WTC11 (cell line): Measurements from ENCODE around the gene MACROD2.

ENCODE experiments used
- CBFB ChIP-seq: sonication (generic); formaldehyde crosslinking; IDR thresholded peaks from 2 replicates; pipeline ENCODE4 v1.8.1; 2022; ENCODE audit warnings: mild to moderate bottlenecking, low read depth, missing genetic modification reagents
- ESRRA ChIP-seq: sonication (generic); formaldehyde crosslinking; IDR thresholded peaks from 2 replicates; pipeline ENCODE4 v1.8.1; 2022; ENCODE audit warnings: mild to moderate bottlenecking, missing genetic modification reagents, borderline replicate concordance
- IRF2 ChIP-seq: sonication (generic); formaldehyde crosslinking; IDR thresholded peaks from 2 replicates; pipeline ENCODE4 v1.8.0; 2022; ENCODE audit warnings: low read depth, missing genetic modification reagents, borderline replicate concordance
- NFYB ChIP-seq: sonication (generic); formaldehyde crosslinking; conservative IDR thresholded peaks from 2 replicates; pipeline ENCODE4 v1.8.0; 2022; ENCODE audit warnings: low read depth, missing genetic modification reagents
- SP1 ChIP-seq: sonication (generic); formaldehyde crosslinking; conservative IDR thresholded peaks from 2 replicates; pipeline ENCODE4 v1.8.1; 2022; ENCODE audit warnings: missing genetic modification reagents
- TF ChIP-seq, protein P1 (sequence below): sonication (generic); formaldehyde crosslinking; IDR thresholded peaks from 2 replicates; pipeline ENCODE4 v1.8.1; 2022; ENCODE audit warnings: mild to moderate bottlenecking, missing genetic modification reagents, moderate library complexity, borderline replicate concordance
- TF ChIP-seq, protein P2 (sequence below): sonication (generic); formaldehyde crosslinking; IDR thresholded peaks from 2 replicates; pipeline ENCODE4 v1.8.0; 2022; ENCODE audit warnings: mild to moderate bottlenecking, missing genetic modification reagents
- TF ChIP-seq, protein P3 (sequence below): fragments of 200-600 bp; IDR thresholded peaks from 2 replicates; pipeline ENCODE4 v1.8.0; 2022; ENCODE audit warnings: antibody characterized with exemption

DNA sequence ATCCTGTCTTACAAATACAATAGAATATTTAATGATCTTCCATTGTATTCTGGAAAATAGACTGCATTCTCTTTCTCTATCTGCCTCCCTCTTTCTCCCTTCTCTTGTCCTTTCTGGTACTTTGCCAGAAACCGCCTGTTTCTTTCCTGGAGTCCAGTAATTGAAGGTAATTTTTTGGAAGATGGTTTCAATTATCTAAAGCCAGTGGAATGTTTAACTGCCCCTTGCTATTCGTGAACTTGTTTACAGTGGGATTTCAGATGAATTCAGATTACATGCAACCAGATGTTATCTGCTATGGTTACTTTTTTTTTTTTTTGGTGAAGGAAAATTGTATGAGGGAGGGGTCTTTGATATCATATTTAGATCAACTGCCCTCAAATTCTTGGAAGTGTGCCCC lies 997.6 kb downstream of the MACROD2 start:
- TF ChIP-seq NFYB: no peak
- TF ChIP-seq, protein P1, sequence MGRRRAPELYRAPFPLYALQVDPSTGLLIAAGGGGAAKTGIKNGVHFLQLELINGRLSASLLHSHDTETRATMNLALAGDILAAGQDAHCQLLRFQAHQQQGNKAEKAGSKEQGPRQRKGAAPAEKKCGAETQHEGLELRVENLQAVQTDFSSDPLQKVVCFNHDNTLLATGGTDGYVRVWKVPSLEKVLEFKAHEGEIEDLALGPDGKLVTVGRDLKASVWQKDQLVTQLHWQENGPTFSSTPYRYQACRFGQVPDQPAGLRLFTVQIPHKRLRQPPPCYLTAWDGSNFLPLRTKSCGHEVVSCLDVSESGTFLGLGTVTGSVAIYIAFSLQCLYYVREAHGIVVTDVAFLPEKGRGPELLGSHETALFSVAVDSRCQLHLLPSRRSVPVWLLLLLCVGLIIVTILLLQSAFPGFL: no peak
- TF ChIP-seq CBFB: no peak
- TF ChIP-seq, protein P2, sequence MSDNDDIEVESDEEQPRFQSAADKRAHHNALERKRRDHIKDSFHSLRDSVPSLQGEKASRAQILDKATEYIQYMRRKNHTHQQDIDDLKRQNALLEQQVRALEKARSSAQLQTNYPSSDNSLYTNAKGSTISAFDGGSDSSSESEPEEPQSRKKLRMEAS (CRISPR knock-in tag): no peak
- no peak for TF ChIP-seq ESRRA (CRISPR knock-in tag)
- TF ChIP-seq IRF2 (CRISPR knock-in tag): no peak
- TF ChIP-seq SP1 (CRISPR knock-in tag): no peak
- TF ChIP-seq, protein P3, sequence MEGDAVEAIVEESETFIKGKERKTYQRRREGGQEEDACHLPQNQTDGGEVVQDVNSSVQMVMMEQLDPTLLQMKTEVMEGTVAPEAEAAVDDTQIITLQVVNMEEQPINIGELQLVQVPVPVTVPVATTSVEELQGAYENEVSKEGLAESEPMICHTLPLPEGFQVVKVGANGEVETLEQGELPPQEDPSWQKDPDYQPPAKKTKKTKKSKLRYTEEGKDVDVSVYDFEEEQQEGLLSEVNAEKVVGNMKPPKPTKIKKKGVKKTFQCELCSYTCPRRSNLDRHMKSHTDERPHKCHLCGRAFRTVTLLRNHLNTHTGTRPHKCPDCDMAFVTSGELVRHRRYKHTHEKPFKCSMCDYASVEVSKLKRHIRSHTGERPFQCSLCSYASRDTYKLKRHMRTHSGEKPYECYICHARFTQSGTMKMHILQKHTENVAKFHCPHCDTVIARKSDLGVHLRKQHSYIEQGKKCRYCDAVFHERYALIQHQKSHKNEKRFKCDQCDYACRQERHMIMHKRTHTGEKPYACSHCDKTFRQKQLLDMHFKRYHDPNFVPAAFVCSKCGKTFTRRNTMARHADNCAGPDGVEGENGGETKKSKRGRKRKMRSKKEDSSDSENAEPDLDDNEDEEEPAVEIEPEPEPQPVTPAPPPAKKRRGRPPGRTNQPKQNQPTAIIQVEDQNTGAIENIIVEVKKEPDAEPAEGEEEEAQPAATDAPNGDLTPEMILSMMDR: no peak
